ENCODE data around the gene TOM1L2.

DNA sequence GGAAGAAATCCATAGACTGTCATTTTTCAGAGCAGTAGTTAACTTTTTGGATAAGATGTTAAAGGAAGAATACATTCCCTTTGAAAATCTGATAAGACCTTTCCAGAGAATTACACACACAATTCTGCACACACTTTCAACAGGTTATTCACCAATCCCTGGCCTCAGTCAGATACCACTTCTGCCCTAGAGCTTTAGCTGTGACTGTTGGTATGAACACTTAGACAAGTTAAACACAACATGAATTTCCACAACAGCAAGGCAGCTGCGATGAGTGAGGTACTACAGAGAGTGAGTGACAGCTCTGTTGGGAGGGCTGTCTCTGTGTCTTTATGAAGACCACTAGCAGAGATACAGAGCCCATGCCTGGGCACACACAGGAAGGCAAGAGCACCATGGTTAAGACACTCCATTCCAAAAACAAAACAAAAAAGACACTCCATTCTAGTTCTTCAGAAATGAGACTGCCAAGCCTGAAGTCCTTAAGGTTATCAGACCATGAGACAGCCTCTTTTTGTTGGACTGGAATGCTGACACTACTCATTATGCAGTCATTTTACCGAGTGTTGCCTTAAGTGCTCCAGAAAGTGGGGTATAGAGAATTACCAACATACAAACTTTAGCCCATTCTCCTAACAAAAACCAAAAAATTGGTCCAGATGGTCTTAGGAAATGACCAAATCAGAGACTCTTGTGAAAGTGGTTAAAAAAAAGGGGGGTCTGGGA is 42.4 kb downstream of the TOM1L2 start:
- no peak for TF ChIP-seq CTCF (IDR thresholded peaks at IDR 0.05)
- TF ChIP-seq ZFX (IDR thresholded peaks at IDR 0.05; ENCODE audit: borderline replicate concordance): no peak

All from 22Rv1 (cell line).